Left lung (tissue), 10 donors: ENCODE measurements around the gene EXOC4. TPM values are rescaled to one million over a fixed set of nuclear protein-coding genes. Genes with fewer than 3 reads are reported as not detected.

Experiments
- ATAC-seq: fragments of 200-7000 bp; cut with Tn5 transposase; one replicate; pipeline ENCODE4 v1.9.1; 2020; ENCODE audit warnings: moderate library complexity
- DNase-seq, 4 donors: peaks; one replicate each; pipeline ENCODE4 v3.0.0-alpha.2; 2013 to 2020
- H3K27ac ChIP-seq, 2 donors: fragments of 200-600 bp; sonication (generic) in 1 of 2; one replicate each; pipeline versions ENCODE4 v1.5.0 to v1.8.0; 2020 to 2021
- H3K27me3 ChIP-seq, 2 donors: fragments of 200-600 bp; sonication (generic) in 1 of 2; one replicate each; pipeline versions ENCODE4 v1.5.0 to v1.8.0; 2020 to 2021
- H3K36me3 ChIP-seq, 2 donors: fragments of 200-600 bp; sonication (generic) in 1 of 2; one replicate each; pipeline versions ENCODE4 v1.5.0 to v1.8.0; 2020 to 2021
- H3K4me1 ChIP-seq, 2 donors: fragments of 200-600 bp; one replicate each; pipeline ENCODE4 v1.8.0; 2021
- H3K4me3 ChIP-seq, 2 donors: fragments of 200-600 bp; sonication (generic) in 1 of 2; one replicate each; pipeline versions ENCODE4 v1.5.0 to v1.8.0; 2020 to 2021; ENCODE audit warnings: mild to moderate bottlenecking in 1 of 2
- H3K9me3 ChIP-seq, 2 donors: fragments of 200-600 bp; sonication (generic) in 1 of 2; one replicate each; pipeline versions ENCODE4 v1.5.0 to v1.8.0; 2020 to 2021
- CTCF ChIP-seq, 2 donors: fragments of 200-600 bp; sonication (generic) in 1 of 2; IDR thresholded peaks; one replicate each; pipeline versions ENCODE4 v1.5.0 to v1.8.0; 2021; ENCODE audit warnings: antibody characterized with exemption in 2 of 2
- intact Hi-C, 2 donors: fragments of 100-400 bp; cut with DNase I; formaldehyde crosslinking; loops; one replicate each; pipeline versions ENCODE4 v1.11.2 to v1.14.2; 2022
- polyA plus RNA-seq, 6 donors: library from polyadenylated mRNA; unstranded; fragments of 120-200 nt; gene quantifications; one replicate each; pipeline ENCODE4 v1.2.1, GENCODE V29; 2013; ENCODE audit not compliant: insufficient read length in 6 of 6
- total RNA-seq, 2 donors: library from RNA; stranded (reverse); fragmentation: NEBNext Ultra II Directional; extraction: Animal tissue kit (Norgen Biotek cat#: 25700); gene quantifications; one replicate each; pipeline ENCODE4 v1.2.1, GENCODE V29; 2021
- donor health status: DM: no; HTN: yes; CAD: no.
- donor health status: DM: no; HTN: no; CAD: no.

EXOC4 gene
- total and polyA plus RNA-seq, 8 donors: 52.5 to 79.4 (median 65.9) TPM

DNA sequence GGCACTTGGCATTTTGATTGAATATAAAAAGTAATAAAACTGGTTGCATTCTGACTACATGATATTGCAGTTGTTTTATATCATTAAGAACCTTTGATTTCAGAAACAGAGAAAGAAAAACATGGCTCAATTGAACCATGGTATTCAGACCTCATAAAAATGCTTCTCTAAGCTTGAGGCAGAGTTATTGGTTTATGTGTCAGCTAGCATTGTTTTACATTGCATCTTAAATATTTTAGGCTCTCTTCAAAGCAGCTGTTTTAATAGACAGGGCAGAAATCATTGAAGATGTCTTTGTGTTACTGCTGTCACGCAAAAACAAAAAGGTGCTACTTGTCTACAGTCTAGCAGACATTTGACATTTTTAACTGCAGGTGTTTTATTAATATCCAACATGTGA, 299.2 kb downstream of the EXOC4 start:
- ATAC-seq (no peak), DNase-seq (no peak)
- TF ChIP-seq CTCF (IDR thresholded peaks at IDR 0.05): no peak
- H3K36me3 ChIP-seq: no peaks in the 10 kb centered on the region
- intact Hi-C loops: no loop called here
- no peaks in the 10 kb centered on the region for H3K4me1 ChIP-seq
- no peaks in the 10 kb centered on the region for H3K27me3 ChIP-seq
- H3K9me3 ChIP-seq: no peaks in the 10 kb centered on the region
- no peak overlapping the region for H3K27ac ChIP-seq
- no peak overlapping the region for H3K4me3 ChIP-seq

DNA sequence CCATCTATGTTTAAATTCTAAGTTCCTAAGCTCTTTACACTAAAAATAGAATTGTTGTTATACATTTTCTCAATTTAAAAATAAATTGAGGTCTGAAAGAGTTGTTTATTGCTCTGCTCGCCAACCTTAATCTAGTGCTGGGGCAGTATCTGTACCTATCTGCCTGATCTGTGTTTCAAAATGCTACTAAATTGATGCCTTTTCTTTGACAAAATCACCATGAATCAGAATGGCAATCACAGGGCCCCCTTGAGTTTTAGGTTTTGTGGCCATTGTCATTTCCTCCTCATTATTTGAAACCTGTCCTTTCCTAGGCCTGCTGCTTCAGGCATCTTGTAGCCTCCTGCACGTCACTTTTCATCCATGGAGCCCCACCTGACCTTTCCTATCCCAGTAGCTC, 301.5 kb downstream of the EXOC4 start:
- no peak for DNase-seq
- Histone ChIP-seq H3K27me3 (no peaks in the 10 kb centered on the region), H3K4me3 (no peak overlapping the region)

GRCh38 chr7:133556048-133556447, 303.2 kb downstream of the EXOC4 start:
- Histone ChIP-seq H3K27ac (no peak overlapping the region), H3K27me3 (no peaks in the 10 kb centered on the region), H3K36me3 (no peaks in the 10 kb centered on the region), H3K9me3 (no peaks in the 10 kb centered on the region), H3K4me1 (no peaks in the 10 kb centered on the region), H3K4me3 (no peak overlapping the region)
- DNase-seq: no peak
- ATAC-seq: no peak
- no peak for TF ChIP-seq CTCF (IDR thresholded peaks at IDR 0.05)
- intact Hi-C loops: no loop called here

More for the DNA sequence above, 301.5 kb downstream of the EXOC4 start:
- H3K9me3 ChIP-seq: no peaks in the 10 kb centered on the region
- no peaks in the 10 kb centered on the region for H3K36me3 ChIP-seq
- no peak for TF ChIP-seq CTCF (IDR thresholded peaks at IDR 0.05)
- ATAC-seq: no peak
- no peak overlapping the region for H3K27ac ChIP-seq
- intact Hi-C loops: no loop called here
- H3K4me1 ChIP-seq: no peaks in the 10 kb centered on the region

DNA sequence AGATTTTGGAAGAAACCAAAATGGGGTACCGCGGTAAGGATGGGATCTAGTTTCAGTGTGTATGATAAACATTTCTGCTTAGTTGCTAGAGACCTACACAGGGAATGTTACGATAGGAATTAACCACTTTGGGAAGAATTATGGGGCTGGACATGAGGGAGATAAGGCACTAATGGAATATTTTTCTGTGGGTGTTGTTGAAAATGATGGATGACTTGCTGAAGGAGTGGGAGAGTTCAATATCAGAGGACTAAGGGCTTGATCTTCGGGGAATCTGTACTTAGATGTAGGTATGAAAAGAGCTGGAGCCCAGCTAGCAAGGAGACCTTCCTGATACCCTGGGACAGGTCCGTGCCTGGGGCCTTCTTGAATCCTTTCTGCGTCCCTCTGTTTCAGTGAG, 303.7 kb downstream of the EXOC4 start:
- Histone ChIP-seq H3K27me3 (no peaks in the 10 kb centered on the region), H3K4me1 (no peaks in the 10 kb centered on the region), H3K4me3 (no peak overlapping the region), H3K9me3 (no peaks in the 10 kb centered on the region), H3K36me3 (no peaks in the 10 kb centered on the region), H3K27ac (no peak overlapping the region)
- intact Hi-C loops: no loop called here
- no peak for TF ChIP-seq CTCF (IDR thresholded peaks at IDR 0.05)
- DNase-seq: no peak
- no peak for ATAC-seq

DNA sequence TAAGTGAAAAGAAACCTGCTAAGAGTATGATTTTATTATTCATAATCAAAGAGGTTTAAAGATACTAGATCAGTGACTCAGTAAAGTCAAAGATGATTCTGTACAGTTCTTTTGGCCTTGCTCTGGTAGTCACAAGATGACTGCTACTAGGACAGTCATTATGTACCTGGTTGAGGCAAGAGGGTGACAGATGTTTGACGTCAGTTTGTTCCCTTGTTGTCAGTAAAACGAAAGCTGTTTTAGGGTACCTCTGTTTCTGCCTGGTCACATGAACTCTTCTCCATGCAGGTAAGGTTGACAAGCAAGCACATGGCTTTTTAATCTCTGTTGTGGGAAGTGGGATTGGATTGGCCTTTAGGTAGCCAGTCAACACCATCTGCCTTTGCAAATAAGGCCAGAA, 308.0 kb downstream of the EXOC4 start:
- intact Hi-C loops: no loop called here
- no peaks in the 10 kb centered on the region for H3K4me1 ChIP-seq
- no peak for TF ChIP-seq CTCF (IDR thresholded peaks at IDR 0.05)
- H3K4me3 ChIP-seq: no peak overlapping the region
- H3K27ac ChIP-seq: no peak overlapping the region
- H3K36me3 ChIP-seq: no peaks in the 10 kb centered on the region
- ATAC-seq: no peak
- H3K9me3 ChIP-seq: no peaks in the 10 kb centered on the region
- no peak for DNase-seq
- no peaks in the 10 kb centered on the region for H3K27me3 ChIP-seq
